ENCODE results near the gene PGS1.

GRCh38 chr17:78329263-78330059, 49.0 kb upstream of the PGS1 start:
- TF ChIP-seq BRCA1 (IDR thresholded peaks at IDR 0.05; ENCODE audit: low read depth, low read length) (no peak), TCF12 (IDR thresholded peaks at IDR 0.05; ENCODE audit: low read depth, low read length) (no peak), CHD2 (IDR thresholded peaks at IDR 0.05; ENCODE audit: borderline replicate concordance, low read depth, low read length) (no peak), CBX3 (IDR thresholded peaks at IDR 0.05; ENCODE audit: borderline replicate concordance, low read depth) (no peak), CTCF (IDR thresholded peaks at IDR 0.05 in 2 of 3, conservative IDR thresholded peaks at IDR 0.05 in 1 of 3; ENCODE audit: control insufficient read depth in 2 of 3, extremely low read depth in 1 of 3, insufficient read depth in 1 of 3, low read depth in 3 of 3, low read length in 3 of 3) (no peak)
